HEK293T (cell line): ENCODE results near the gene MAP3K5.

ENCODE experiments used
- ARNT ChIP-seq: fragments of 450-650 bp; IDR thresholded peaks from 2 replicates; pipeline ENCODE4 v1.6.1; 2017; ENCODE audit warnings: mild to moderate bottlenecking
- BHLHE40 ChIP-seq: fragments of 450-650 bp; IDR thresholded peaks from 2 replicates; pipeline ENCODE4 v1.6.1; 2016; ENCODE audit warnings: mild to moderate bottlenecking, moderate library complexity, borderline replicate concordance
- CTBP1 ChIP-seq: fragments of 450-650 bp; IDR thresholded peaks from 2 replicates; pipeline ENCODE4 v1.6.1; 2016; ENCODE audit warnings: borderline replicate concordance
- ELF4 ChIP-seq: fragments of 450-650 bp; IDR thresholded peaks from 2 replicates; pipeline ENCODE4 v1.6.1; 2017; ENCODE audit warnings: antibody characterized with exemption
- FOXA1 ChIP-seq: fragments of 450-650 bp; IDR thresholded peaks from 2 replicates; pipeline ENCODE4 v1.6.1; 2016; ENCODE audit warnings: mild to moderate bottlenecking
- FOXM1 ChIP-seq: fragments of 450-650 bp; IDR thresholded peaks from 2 replicates; pipeline ENCODE4 v1.6.1; 2017; ENCODE audit warnings: mild to moderate bottlenecking, borderline replicate concordance
- L3MBTL2 ChIP-seq: fragments of 450-650 bp; conservative IDR thresholded peaks from 2 replicates; pipeline ENCODE4 v1.6.1; 2016; ENCODE audit warnings: mild to moderate bottlenecking
- SUZ12 ChIP-seq: fragments of 450-650 bp; IDR thresholded peaks from 2 replicates; pipeline ENCODE4 v1.6.1; 2016; ENCODE audit warnings: mild to moderate bottlenecking

DNA sequence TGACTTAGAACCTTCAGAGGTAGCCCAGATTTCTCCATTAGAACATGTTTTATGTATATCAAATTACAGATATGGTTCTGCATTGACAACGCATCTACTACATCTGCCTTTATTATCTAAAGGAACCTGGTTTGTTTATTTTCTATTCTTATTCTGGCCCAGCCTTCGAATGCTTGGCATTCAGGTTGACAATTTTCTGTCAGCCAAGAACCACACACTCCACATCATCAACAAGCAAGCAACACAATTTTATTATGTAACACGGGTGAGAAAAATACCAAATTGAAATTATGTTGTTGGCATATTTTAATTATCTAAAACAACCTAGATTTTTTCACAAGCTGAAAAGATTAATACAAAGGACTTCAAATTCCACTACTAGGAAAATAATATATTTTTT is 14.6 kb downstream of the MAP3K5 start:
- TF ChIP-seq SUZ12, result no peak
- TF ChIP-seq ARNT, result no peak
- TF ChIP-seq L3MBTL2, result no peak
- TF ChIP-seq CTBP1, result no peak
- TF ChIP-seq BHLHE40, result no peak
- no peak for TF ChIP-seq FOXM1
- no peak for TF ChIP-seq FOXA1
- TF ChIP-seq ELF4, result no peak
